DOHH2 (cell line): ENCODE measurements around the gene ANXA1.

Experiments
- CTCF ChIP-seq: fragments of 200-600 bp; sonication (generic); IDR thresholded peaks from one replicate; pipeline ENCODE4 v1.5.1; 2014; ENCODE audit warnings: antibody characterized with exemption, mild to moderate bottlenecking, low read depth, low read length; ENCODE audit not compliant: poor library complexity, severe bottlenecking
- EZH2phosphoT487 ChIP-seq: fragments of 200-600 bp; sonication (generic); IDR thresholded peaks from 2 replicates; pipeline ENCODE4 v1.6.1; 2017; ENCODE audit warnings: borderline replicate concordance, mild to moderate bottlenecking, antibody characterized with exemption, low read length, moderate library complexity, mixed read lengths

DNA sequence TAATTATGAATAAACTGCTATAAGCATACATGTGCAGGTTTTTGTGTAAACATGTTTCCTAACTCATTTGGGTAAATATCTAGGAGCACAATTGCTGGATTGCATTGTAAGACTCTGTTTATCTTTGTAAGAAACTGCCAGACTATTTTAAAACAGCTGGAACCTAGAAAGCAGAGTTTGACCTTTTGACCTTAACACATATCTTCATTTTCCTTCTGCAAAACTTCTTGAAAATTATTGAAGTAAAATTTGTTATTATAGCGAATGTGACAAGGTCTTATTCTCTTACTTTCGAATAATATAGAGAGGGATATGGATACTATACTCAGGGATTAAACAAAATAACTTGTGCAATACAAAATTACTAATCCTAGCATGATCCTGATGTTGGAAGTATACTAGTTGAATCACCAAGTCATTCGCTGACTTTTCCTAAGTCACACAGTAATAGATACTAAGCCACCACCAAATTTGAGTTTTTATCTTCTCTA is 3.2 kb upstream of the ANXA1 start:
- TF ChIP-seq CTCF (no peak), EZH2phosphoT487 (no peak)
